Fibroblast of lung (primary cell): ENCODE data around the gene CARD19. TPM values are rescaled to one million over a fixed set of nuclear protein-coding genes. Genes with fewer than 3 reads are reported as not detected.
"Not testable (repeated sequence)": the region's sequence is repeated elsewhere in the genome, so short reads cannot be mapped to it uniquely, and the experiment has no call there.

Source experiments
- DNase-seq, 2 donors: peaks; one replicate each; pipeline versions ENCODE4 v3.0.0 to v3.0.0-alpha.2; 2010; ENCODE audit warnings: low read depth in 2 of 2
- H2AFZ ChIP-seq: 2 replicates; pipeline ENCODE4 v1.5.1; 2012; ENCODE audit warnings: low read length, control low read depth, inconsistent platforms
- H3K27ac ChIP-seq: 2 replicates; pipeline ENCODE4 v1.5.1; 2011; ENCODE audit warnings: low read length, control low read depth; ENCODE audit not compliant: insufficient read depth
- H3K27me3 ChIP-seq: 2 replicates; pipeline ENCODE4 v1.5.1; 2011; ENCODE audit warnings: mild to moderate bottlenecking, low read length; ENCODE audit not compliant: control insufficient read depth, insufficient read depth
- H3K36me3 ChIP-seq: 2 replicates; pipeline ENCODE4 v1.5.1; 2011; ENCODE audit warnings: low read length; ENCODE audit not compliant: control insufficient read depth, insufficient read depth
- H3K4me1 ChIP-seq: 2 replicates; pipeline ENCODE4 v1.5.1; 2011; ENCODE audit warnings: low read length; ENCODE audit not compliant: control insufficient read depth, insufficient read depth; ENCODE audit errors: extremely low read depth
- H3K4me2 ChIP-seq: 2 replicates; pipeline ENCODE4 v1.5.1; 2011; ENCODE audit warnings: low read length, control low read depth; ENCODE audit not compliant: insufficient read depth; ENCODE audit errors: extremely low read depth
- H3K4me3 ChIP-seq, 4 experiments: fragments of 200-600 bp in 1 of 4; sonication (generic) in 1 of 4; replicated peaks in 1 of 4; 2 replicates each; pipeline ENCODE4 v1.5.1; 2011 to 2016; ENCODE audit warnings: low read length in 4 of 4, low read depth in 3 of 4, mild to moderate bottlenecking in 3 of 4, control low read depth in 2 of 4, inconsistent platforms in 1 of 4, mixed read lengths in 1 of 4; ENCODE audit not compliant: insufficient read depth in 1 of 4; ENCODE audit errors: control extremely low read depth in 1 of 4
- H3K79me2 ChIP-seq: 2 replicates; pipeline ENCODE4 v1.5.1; 2012; ENCODE audit warnings: mild to moderate bottlenecking, low read length, inconsistent platforms; ENCODE audit not compliant: control insufficient read depth, insufficient read depth
- H3K9ac ChIP-seq: 2 replicates; pipeline ENCODE4 v1.5.1; 2011; ENCODE audit warnings: mild to moderate bottlenecking, low read length, control low read depth; ENCODE audit not compliant: insufficient read depth
- H3K9me3 ChIP-seq: 2 replicates; pipeline ENCODE4 v1.5.1; 2012; ENCODE audit warnings: low read depth, low read length; ENCODE audit not compliant: control insufficient read depth, insufficient read depth
- H4K20me1 ChIP-seq: 2 replicates; pipeline ENCODE4 v1.5.1; 2011; ENCODE audit warnings: low read length; ENCODE audit not compliant: control insufficient read depth, insufficient read depth; ENCODE audit errors: extremely low read depth
- CTCF ChIP-seq, 2 donors: IDR thresholded peaks in 1 of 2; conservative IDR thresholded peaks in 1 of 2; 1 replicate in 1 of 2; 2 replicates in 1 of 2; pipeline ENCODE4 v1.5.1; 2011 to 2012; ENCODE audit warnings: low read length in 2 of 2, control low read depth in 1 of 2, inconsistent platforms in 1 of 2, low read depth in 1 of 2, mild to moderate bottlenecking in 1 of 2
- EZH2 ChIP-seq: IDR thresholded peaks from 2 replicates; pipeline ENCODE4 v1.5.1; 2012; ENCODE audit warnings: low read length, control low read depth, mild to moderate bottlenecking; ENCODE audit errors: missing control alignments
- polyA plus RNA-seq, 2 donors: library from polyadenylated mRNA; depleted of rRNA in 1 of 2; stranded (reverse) in 1 of 2; unstranded in 1 of 2; fragments of >200 nt; gene quantifications; 2 replicates each; pipeline ENCODE4 v1.2.1, GENCODE V29; 2011 to 2012; ENCODE audit warnings: missing spikeins in 1 of 2
- total RNA-seq: library from RNA; depleted of rRNA; stranded (reverse); fragments of >200 nt; gene quantifications from 2 replicates; pipeline ENCODE4 v1.2.1, GENCODE V29; 2014

The CARD19 gene
- total and polyA plus RNA-seq, 2 donors (not counting 1 experiment from before 2014, with no cell fraction given): 30.2 to 91.0 TPM

- DNase-seq: peak; percentile 40 to 86
- peak overlapping the region; percentile 25 for H3K4me2 ChIP-seq
Measured at GRCh38 chr9:93116072-93116961, 20.3 kb downstream of the CARD19 start.

GRCh38 chr9:93117521-93117920 is 21.5 kb downstream of the CARD19 start:
- H2AFZ ChIP-seq, H3K9me3 ChIP-seq, DNase-seq, H3K79me2 ChIP-seq, H3K27ac ChIP-seq, H3K9ac ChIP-seq, H3K4me1 ChIP-seq, H3K4me2 ChIP-seq, H3K4me3 ChIP-seq, H3K27me3 ChIP-seq, H4K20me1 ChIP-seq: not testable (repeated sequence)
- peaks cover 10% of the 10 kb centered on the region for H3K36me3 ChIP-seq

More at GRCh38 chr9:93116072-93116961, 20.3 kb downstream of the CARD19 start:
- TF ChIP-seq EZH2: no peak
- no peak for TF ChIP-seq CTCF (conservative IDR thresholded peaks at IDR 0.05 in 1 of 2, IDR thresholded peaks at IDR 0.05 in 1 of 2; ENCODE audit: low read depth in 1 of 2, low read length in 2 of 2)
- Histone ChIP-seq H3K79me2 (no peaks in the 10 kb centered on the region), H3K27ac (peak overlapping the region; percentile 59), H3K27me3 (no peaks in the 10 kb centered on the region), H3K4me1 (peaks cover 8% of the 10 kb centered on the region), H4K20me1 (no peaks in the 10 kb centered on the region), H3K4me3 (no peak overlapping the region), H3K9ac (peak overlapping the region; percentile 42), H2AFZ (peak overlapping the region; percentile 13), H3K9me3 (no peaks in the 10 kb centered on the region), H3K36me3 (peaks cover 10% of the 10 kb centered on the region)

- H4K20me1 ChIP-seq: no peaks in the 10 kb centered on the region
- peaks cover 8% of the 10 kb centered on the region for H3K4me1 ChIP-seq
- H3K9me3 ChIP-seq: no peaks in the 10 kb centered on the region
- no peaks in the 10 kb centered on the region for H3K79me2 ChIP-seq
- H3K27ac ChIP-seq: no peak overlapping the region
- no peak overlapping the region for H3K4me2 ChIP-seq
- H2AFZ ChIP-seq: no peak overlapping the region
- H3K4me3 ChIP-seq: no peak overlapping the region
- TF ChIP-seq EZH2 (no peak), CTCF (conservative IDR thresholded peaks at IDR 0.05 in 1 of 2, IDR thresholded peaks at IDR 0.05 in 1 of 2; ENCODE audit: low read depth in 1 of 2, low read length in 2 of 2) (no peak)
- peaks cover 10% of the 10 kb centered on the region for H3K36me3 ChIP-seq
- DNase-seq: no peak
- H3K27me3 ChIP-seq: no peaks in the 10 kb centered on the region
- no peak overlapping the region for H3K9ac ChIP-seq
Measured at GRCh38 chr9:93117924-93118862, 22.2 kb downstream of the CARD19 start.
